Epithelial cell of esophagus (primary cell): ENCODE results near the gene FSTL4.

ENCODE experiments used
- DNase-seq: peaks from one replicate; pipeline ENCODE4 v3.0.0; 2010; ENCODE audit warnings: low read depth
- H3K4me3 ChIP-seq: 2 replicates; pipeline ENCODE4 v1.5.1; 2011; ENCODE audit warnings: mild to moderate bottlenecking, low read length, control low read depth
- TF ChIP-seq, protein P1 (sequence below): IDR thresholded peaks from 2 replicates; pipeline ENCODE4 v1.5.1; 2011; ENCODE audit warnings: low read depth, mild to moderate bottlenecking, low read length, control low read depth, inconsistent platforms; ENCODE audit not compliant: insufficient read depth; ENCODE audit errors: missing control alignments

Gene FSTL4

DNA sequence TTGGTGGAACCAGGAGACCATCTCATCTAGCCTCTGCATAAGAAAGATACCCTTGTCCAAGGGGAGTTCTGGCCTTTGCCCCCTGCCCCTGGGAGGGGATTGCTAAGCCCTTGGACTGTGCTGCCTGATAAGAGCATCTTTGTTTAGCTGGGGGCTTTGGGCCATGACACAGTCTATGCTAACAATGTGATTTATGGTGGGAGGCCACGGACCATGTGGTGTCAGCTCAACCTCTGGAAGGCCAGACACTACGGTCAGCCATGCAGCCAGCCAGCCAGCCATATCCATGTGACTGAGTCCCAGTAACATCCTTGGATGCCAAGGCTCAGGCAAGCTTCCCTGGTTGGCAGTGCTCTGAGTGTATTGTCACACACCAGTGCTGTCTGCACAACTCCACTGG is 244.4 kb downstream of the FSTL4 start:
- TF ChIP-seq, protein P1, sequence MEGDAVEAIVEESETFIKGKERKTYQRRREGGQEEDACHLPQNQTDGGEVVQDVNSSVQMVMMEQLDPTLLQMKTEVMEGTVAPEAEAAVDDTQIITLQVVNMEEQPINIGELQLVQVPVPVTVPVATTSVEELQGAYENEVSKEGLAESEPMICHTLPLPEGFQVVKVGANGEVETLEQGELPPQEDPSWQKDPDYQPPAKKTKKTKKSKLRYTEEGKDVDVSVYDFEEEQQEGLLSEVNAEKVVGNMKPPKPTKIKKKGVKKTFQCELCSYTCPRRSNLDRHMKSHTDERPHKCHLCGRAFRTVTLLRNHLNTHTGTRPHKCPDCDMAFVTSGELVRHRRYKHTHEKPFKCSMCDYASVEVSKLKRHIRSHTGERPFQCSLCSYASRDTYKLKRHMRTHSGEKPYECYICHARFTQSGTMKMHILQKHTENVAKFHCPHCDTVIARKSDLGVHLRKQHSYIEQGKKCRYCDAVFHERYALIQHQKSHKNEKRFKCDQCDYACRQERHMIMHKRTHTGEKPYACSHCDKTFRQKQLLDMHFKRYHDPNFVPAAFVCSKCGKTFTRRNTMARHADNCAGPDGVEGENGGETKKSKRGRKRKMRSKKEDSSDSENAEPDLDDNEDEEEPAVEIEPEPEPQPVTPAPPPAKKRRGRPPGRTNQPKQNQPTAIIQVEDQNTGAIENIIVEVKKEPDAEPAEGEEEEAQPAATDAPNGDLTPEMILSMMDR: no peak
- no peak overlapping the region for H3K4me3 ChIP-seq
- no peak for DNase-seq

DNA sequence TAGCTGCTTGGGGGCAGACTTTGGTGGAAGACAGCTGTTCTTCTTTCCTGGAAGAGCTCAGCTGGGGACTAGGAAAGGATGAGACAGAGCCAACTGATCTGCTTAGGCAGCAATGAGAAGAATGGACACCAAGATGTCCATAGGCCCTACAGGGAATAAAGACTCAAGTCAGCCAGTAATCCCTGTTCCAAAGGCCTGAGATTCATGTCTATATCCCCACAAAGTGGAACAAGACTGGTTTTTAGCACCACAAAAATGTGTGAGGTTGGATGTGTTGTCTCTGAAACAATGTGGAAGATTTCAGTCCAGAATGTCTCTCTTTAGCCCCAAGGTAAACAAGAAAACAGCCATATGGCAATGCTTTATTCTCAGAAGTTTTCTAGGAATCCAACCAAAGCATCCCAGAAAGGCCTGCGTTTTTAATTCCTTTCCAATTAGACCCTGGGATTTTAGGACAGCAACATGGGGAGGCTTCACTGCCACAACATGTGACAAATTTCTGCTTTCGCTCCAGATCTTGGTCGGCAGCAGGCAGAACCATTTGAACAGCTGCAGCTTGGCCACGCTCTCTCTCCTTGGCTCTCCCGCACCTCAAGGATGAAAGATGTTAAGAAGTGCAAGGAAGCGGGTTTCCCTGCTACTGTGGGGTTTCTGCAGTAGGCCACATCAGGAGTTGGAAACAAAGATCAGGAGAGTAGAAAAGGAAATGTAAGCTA is 245.1 kb downstream of the FSTL4 start:
- no peak overlapping the region for H3K4me3 ChIP-seq
- DNase-seq: no peak
- TF ChIP-seq, protein P1: no peak

DNA sequence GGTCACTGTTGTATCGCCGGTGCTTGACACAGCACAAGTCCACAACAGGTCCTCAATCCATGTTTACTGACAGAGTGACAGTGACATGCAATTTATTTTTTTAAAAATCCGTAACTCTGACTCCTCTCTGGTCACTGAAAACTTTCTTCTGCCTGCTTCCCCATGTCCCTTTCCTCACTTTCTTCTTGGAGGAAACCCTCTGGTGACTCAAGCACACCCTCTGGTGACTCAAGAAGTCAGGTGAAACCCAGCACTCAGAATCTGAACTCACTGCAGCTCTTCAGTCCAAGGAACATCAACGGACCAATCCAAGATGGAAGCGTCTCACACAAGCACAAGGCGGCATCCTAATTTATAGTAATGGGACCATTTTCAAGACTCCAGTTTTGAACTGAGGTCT is 245.9 kb downstream of the FSTL4 start:
- TF ChIP-seq, protein P1: peak; percentile 26
- H3K4me3 ChIP-seq: no peak overlapping the region
- DNase-seq: peak; percentile 57

DNA sequence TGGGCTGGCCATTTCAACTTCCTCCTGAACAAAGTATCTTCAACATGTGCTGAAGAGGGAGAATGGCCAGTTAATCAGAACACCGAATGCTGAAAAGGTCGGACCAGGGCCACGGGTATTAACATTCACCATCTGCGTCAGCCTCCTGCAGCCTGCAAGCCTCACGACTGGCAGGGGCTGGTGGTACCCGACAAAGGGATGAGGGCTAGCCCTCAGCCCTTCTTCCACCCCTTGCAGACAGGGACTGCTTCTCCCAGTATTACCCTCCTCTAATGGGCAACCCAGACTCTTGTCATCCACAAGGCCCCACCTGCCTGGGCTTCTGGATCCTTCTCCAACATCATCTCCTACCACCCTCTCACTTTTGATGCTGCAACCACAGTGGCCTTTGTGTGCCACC is 246.6 kb downstream of the FSTL4 start:
- H3K4me3 ChIP-seq: no peak overlapping the region
- TF ChIP-seq, protein P1: no peak
- DNase-seq: no peak

DNA sequence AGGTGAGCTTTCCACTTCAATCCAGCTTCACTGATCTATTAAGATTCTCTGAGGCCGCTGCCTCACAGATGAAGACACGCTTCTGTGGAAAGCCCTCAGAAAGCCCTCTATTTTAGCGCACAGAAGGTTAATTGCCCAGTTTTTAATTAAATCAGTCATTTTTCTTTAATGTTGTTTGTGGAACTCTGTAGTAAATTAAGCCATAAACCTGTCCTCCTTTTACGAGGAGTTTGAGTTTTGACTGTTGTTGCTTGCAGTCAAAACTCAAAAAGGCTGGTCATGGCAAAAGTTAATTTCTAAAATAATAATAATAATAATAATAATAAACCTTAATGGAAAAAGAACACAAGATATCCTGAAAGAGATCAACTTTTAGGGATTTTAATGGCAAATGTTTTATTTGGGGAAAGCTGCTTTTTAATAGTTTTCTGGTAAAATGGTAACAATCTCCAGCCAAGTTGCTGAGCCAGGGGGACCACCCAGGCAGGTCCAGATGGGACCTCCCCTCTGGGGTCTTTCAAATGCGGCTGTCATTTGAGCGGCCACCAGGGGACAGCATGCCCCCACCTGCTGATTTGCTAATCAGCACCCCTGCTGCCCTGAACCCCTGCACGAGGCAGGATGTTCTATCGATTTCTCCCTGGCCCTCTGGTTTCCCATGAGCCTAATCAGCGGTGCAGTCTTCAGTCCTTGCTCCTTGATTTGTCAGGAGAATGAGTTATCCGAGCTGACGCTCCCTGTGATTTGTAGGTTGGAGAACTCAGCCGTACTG is 247.2 kb downstream of the FSTL4 start:
- no peak overlapping the region for H3K4me3 ChIP-seq
- TF ChIP-seq, protein P1: peak; percentile 36

DNA sequence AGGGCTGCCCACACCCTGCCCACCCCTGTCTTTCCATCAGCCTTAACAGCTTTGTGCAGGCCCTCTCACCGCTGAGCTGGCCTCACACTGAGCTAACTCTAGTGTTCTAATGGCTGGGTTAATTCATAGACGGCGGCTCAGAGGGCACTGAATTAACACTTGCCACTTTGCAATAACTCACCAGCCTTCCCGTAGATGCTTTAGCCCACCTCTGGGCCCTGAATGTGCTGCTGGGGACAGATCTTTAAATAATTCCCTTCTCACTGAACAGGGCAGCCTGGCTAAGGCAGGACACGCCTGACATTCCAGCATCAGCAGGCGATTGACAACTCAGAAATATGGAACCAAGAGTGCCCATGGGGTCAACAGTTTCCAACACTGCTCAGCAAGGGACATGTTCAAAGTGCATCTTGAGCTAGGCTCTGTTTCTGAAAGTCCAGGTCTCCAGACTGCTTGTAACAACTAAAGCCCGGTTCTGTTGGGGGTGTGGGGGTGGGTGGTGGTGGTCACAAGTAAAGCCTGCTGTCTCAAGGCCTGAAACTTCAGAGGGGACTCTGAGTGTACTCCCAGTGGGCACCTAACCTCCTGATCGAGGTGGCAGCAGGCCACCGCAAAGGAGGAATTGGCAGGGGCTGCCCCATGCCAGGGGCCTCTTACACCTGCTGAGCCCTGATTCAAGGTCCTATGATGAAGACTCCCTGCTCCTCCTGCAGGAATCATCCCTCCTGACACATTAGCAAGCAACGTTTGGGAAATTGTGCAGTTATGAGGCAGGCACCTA is 248.3 kb downstream of the FSTL4 start:
- H3K4me3 ChIP-seq: no peak overlapping the region
- TF ChIP-seq, protein P1: no peak
- no peak for DNase-seq

More for the DNA sequence above, 247.2 kb downstream of the FSTL4 start:
- DNase-seq: no peak
